Caco-2 (cell line): ENCODE measurements around the gene MFSD6L. TPM values are rescaled to one million over a fixed set of nuclear protein-coding genes. Genes with fewer than 3 reads are reported as not detected.

Source experiments
- BruUV-seq: library from RNA; stranded (reverse); fragments of 400-500 nt; replicated peaks from 2 replicates; lab custom pipeline; 2021; lab: Mats Ljungman, UMichigan
- CTCF ChIA-PET: fragments of 300-600 bp; sonication (Branson Sonifier 250); formaldehyde crosslinking; loops from one replicate; lab custom pipeline; 2022; ENCODE audit warnings: antibody characterized with exemption; lab: Charles Lee
- POLR2A ChIA-PET: fragments of 300-600 bp; sonication (Branson Sonifier 250); formaldehyde crosslinking; loops from one replicate; lab custom pipeline; 2022; ENCODE audit warnings: antibody characterized with exemption; lab: Charles Lee
- DNase-seq, 2 experiments: peaks; one replicate each; pipeline versions ENCODE4 v3.0.0 to v3.0.0-alpha.2; 2020 to 2022
- H3K27me3 ChIP-seq: replicated peaks from 2 replicates; pipeline ENCODE4 v1.6.0; 2011; ENCODE audit warnings: low read length; ENCODE audit not compliant: control insufficient read depth, insufficient read depth
- H3K36me3 ChIP-seq: 2 replicates; pipeline ENCODE4 v1.5.1; 2011; ENCODE audit warnings: low read length; ENCODE audit not compliant: control insufficient read depth, insufficient read depth
- H3K4me1 ChIP-seq: fragments of 250-450 bp; sonication (Bioruptor Pico); 2 replicates; pipeline ENCODE4 v1.5.1; 2020; ENCODE audit warnings: mild to moderate bottlenecking
- H3K4me3 ChIP-seq: 2 replicates; pipeline ENCODE4 v1.5.1; 2011; ENCODE audit warnings: low read depth, mild to moderate bottlenecking, control low read depth, low read length
- H3K9me3 ChIP-seq: fragments of 250-450 bp; sonication (Bioruptor Pico); 2 replicates; pipeline ENCODE4 v1.5.1; 2020; ENCODE audit warnings: mild to moderate bottlenecking, moderate library complexity
- H3K27ac Mint-ChIP-seq: one replicate; pipeline ENCODE4 v1.8.0; 2022; ENCODE audit warnings: mixed read lengths; ENCODE audit not compliant: unreplicated experiment
- H3K27me3 Mint-ChIP-seq: one replicate; pipeline ENCODE4 v1.8.0; 2022; ENCODE audit warnings: mixed read lengths; ENCODE audit not compliant: insufficient read depth, unreplicated experiment
- H3K36me3 Mint-ChIP-seq: one replicate; pipeline ENCODE4 v1.8.0; 2022; ENCODE audit warnings: mild to moderate bottlenecking, mixed read lengths; ENCODE audit not compliant: insufficient read depth, unreplicated experiment
- H3K4me1 Mint-ChIP-seq: one replicate; pipeline ENCODE4 v1.8.0; 2022; ENCODE audit warnings: low read depth, mixed read lengths; ENCODE audit not compliant: unreplicated experiment
- H3K4me3 Mint-ChIP-seq: one replicate; pipeline ENCODE4 v1.8.0; 2022; ENCODE audit warnings: mild to moderate bottlenecking, moderate library complexity, mixed read lengths; ENCODE audit not compliant: unreplicated experiment
- H3K9me3 Mint-ChIP-seq: one replicate; pipeline ENCODE4 v1.8.0; 2022; ENCODE audit warnings: mixed read lengths; ENCODE audit not compliant: unreplicated experiment
- intact Hi-C: fragments of 100-400 bp; cut with micrococcal nuclease; formaldehyde crosslinking; loops from one replicate; pipeline ENCODE4 v1.10.0; 2022; ENCODE audit not compliant: unreplicated experiment
- total RNA-seq: library from RNA; stranded (reverse); gene quantifications from 2 replicates; pipeline ENCODE4 v1.2.3, GENCODE V29; 2022
- TF ChIP-seq, protein P1 (sequence below), 2 experiments: fragments of 200-600 bp in 1 of 2; IDR thresholded peaks; 1 replicate in 1 of 2; 2 replicates in 1 of 2; pipeline versions ENCODE4 v1.5.1 to v1.8.0; 2011 to 2022; ENCODE audit warnings: antibody characterized with exemption in 1 of 2, control low read depth in 1 of 2, inconsistent platforms in 1 of 2, low read depth in 1 of 2, low read length in 1 of 2, mild to moderate bottlenecking in 1 of 2, moderate library complexity in 1 of 2; ENCODE audit not compliant: insufficient read depth in 1 of 2, severe bottlenecking in 1 of 2, unreplicated experiment in 1 of 2

MFSD6L gene
- total RNA-seq, 1 experiment from 2014 or later = not detected

DNA sequence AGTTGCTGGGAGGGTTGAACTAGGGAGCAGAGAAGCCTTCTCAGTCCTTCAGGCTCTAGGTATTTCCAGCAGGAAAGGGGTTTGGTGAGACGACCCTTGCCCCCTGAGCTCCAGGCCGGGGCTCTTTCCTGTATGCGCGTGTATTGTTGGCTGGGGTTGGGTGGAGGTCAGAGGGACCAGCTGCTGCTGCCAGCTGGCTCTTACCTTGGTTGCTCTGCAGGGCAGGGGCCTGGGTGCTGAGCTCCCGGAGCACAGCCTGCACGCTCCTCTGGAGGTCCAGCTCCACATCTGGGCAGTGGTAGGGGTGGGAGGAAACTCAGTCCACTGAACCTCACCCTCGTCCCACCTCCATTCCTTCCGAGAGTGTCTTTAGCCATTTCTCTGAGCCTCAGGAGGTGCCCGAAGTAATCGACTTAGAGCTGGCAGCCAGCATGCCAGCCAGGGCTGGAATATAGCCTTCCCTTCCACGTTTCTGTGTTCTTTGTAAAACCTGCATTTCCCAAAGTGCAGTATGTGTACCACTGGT is 40.3 kb upstream of the MFSD6L start:
- H3K9me3 Mint-ChIP-seq = no peaks in the 10 kb centered on the region
- Histone ChIP-seq H3K27me3 (no peaks in the 10 kb centered on the region), H3K4me3 (no peak overlapping the region), H3K9me3 (no peaks in the 10 kb centered on the region), H3K4me1 (no peaks in the 10 kb centered on the region), H3K36me3 (no peaks in the 10 kb centered on the region)
- TF ChIP-seq, protein P1, sequence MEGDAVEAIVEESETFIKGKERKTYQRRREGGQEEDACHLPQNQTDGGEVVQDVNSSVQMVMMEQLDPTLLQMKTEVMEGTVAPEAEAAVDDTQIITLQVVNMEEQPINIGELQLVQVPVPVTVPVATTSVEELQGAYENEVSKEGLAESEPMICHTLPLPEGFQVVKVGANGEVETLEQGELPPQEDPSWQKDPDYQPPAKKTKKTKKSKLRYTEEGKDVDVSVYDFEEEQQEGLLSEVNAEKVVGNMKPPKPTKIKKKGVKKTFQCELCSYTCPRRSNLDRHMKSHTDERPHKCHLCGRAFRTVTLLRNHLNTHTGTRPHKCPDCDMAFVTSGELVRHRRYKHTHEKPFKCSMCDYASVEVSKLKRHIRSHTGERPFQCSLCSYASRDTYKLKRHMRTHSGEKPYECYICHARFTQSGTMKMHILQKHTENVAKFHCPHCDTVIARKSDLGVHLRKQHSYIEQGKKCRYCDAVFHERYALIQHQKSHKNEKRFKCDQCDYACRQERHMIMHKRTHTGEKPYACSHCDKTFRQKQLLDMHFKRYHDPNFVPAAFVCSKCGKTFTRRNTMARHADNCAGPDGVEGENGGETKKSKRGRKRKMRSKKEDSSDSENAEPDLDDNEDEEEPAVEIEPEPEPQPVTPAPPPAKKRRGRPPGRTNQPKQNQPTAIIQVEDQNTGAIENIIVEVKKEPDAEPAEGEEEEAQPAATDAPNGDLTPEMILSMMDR (IDR thresholded peaks at IDR 0.05; ENCODE audit: insufficient read depth in 1 of 2, low read depth in 1 of 2, low read length in 1 of 2, severe bottlenecking in 1 of 2, unreplicated experiment in 1 of 2) = no peak
- no peak overlapping the region for H3K27ac Mint-ChIP-seq
- intact Hi-C loops = no loop called here
- DNase-seq = no peak
- no peaks in the 10 kb centered on the region for H3K4me1 Mint-ChIP-seq
- POLR2A ChIA-PET = no interaction called here
- BruUV-seq = no TSS peak
- H3K27me3 Mint-ChIP-seq = no peaks in the 10 kb centered on the region
- no peak overlapping the region for H3K4me3 Mint-ChIP-seq
- H3K36me3 Mint-ChIP-seq = no peaks in the 10 kb centered on the region
- CTCF ChIA-PET = no interaction called here

DNA sequence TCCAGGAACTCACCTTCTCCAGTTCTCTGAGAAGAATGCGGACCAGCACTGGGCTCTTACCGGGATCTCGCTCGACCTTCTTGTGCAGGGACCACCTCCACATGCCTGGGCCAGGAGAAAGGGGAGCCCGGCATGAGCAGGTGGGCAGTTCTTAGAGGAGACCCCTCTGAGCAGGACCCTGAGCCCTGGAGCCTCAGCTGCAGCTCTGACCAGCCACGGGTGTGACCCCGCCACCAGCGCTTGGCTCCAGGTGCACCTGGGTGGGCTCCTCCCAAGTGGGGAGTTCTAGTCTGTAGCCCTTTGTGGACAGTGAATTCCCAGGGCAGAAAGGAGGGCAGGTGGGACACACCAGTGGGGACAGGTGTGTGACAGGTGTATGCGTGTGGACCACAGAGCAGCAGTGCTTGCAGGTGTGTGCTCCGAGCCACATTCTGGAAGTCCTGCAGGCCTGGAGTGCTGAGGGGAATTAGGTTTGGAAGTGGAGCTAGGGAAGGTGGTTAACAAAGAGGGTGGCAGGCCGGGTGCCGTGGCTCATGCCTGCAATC is 39.5 kb upstream of the MFSD6L start:
- BruUV-seq = no TSS peak
- Mint-ChIP-seq H3K27me3 (no peaks in the 10 kb centered on the region), H3K4me3 (no peak overlapping the region), H3K4me1 (no peaks in the 10 kb centered on the region), H3K36me3 (no peaks in the 10 kb centered on the region), H3K9me3 (no peaks in the 10 kb centered on the region), H3K27ac (no peak overlapping the region)
- H3K4me3 ChIP-seq = no peak overlapping the region
- H3K27me3 ChIP-seq = no peaks in the 10 kb centered on the region
- TF ChIP-seq, protein P1 (IDR thresholded peaks at IDR 0.05; ENCODE audit: insufficient read depth in 1 of 2, low read depth in 1 of 2, low read length in 1 of 2, severe bottlenecking in 1 of 2, unreplicated experiment in 1 of 2) = no peak
- POLR2A ChIA-PET = no interaction called here
- H3K9me3 ChIP-seq = no peaks in the 10 kb centered on the region
- H3K4me1 ChIP-seq = no peaks in the 10 kb centered on the region
- no peak for DNase-seq
- CTCF ChIA-PET = no interaction called here
- intact Hi-C loops = no loop called here
- no peaks in the 10 kb centered on the region for H3K36me3 ChIP-seq

DNA sequence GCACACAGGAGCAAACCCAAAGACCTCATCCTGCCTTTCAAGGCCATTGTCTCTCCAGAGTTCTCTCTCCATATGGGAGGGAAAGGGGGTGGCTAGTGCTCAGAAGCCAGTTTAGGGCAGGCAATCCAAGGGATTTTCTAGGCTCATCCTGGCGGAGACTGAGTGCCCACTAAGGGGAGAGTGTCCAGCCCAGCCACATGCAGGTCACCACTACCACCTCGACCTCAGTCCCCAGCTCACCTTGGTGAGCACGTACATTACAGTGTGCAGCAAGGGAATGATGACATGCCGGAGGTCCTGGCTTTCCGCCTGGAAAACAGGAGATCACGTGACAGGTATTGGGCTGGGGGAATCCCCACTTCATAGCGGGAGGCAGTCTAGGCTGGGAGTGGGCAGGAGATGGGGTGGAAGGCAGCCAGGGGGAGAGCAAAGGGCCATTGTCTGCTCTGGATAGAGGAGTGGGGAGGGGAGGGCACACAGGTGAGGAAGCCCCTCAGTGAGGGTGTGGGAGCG is 38.5 kb upstream of the MFSD6L start:
- no peaks in the 10 kb centered on the region for H3K4me1 Mint-ChIP-seq
- no peaks in the 10 kb centered on the region for H3K9me3 Mint-ChIP-seq
- H3K27ac Mint-ChIP-seq = no peak overlapping the region
- ChIA-PET POLR2A (no interaction called here), CTCF (no interaction called here)
- H3K4me3 Mint-ChIP-seq = no peak overlapping the region
- Histone ChIP-seq H3K36me3 (no peaks in the 10 kb centered on the region), H3K27me3 (no peaks in the 10 kb centered on the region), H3K4me3 (no peak overlapping the region), H3K9me3 (no peaks in the 10 kb centered on the region), H3K4me1 (no peaks in the 10 kb centered on the region)
- no TSS peak for BruUV-seq
- no peaks in the 10 kb centered on the region for H3K36me3 Mint-ChIP-seq
- DNase-seq = no peak
- H3K27me3 Mint-ChIP-seq = no peaks in the 10 kb centered on the region
- intact Hi-C loops = no loop called here
- TF ChIP-seq, protein P1 (IDR thresholded peaks at IDR 0.05; ENCODE audit: insufficient read depth in 1 of 2, low read depth in 1 of 2, low read length in 1 of 2, severe bottlenecking in 1 of 2, unreplicated experiment in 1 of 2) = no peak
